Inflammatory macrophage treated with lipopolysaccharide for 1 hour (primary cell): ENCODE measurements around the gene WNT8A.
"Not testable (repeated sequence)": the region's sequence is repeated elsewhere in the genome, so short reads cannot be mapped to it uniquely, and the experiment has no call there.

Experiments used
- DNase-seq, 2 donors: peaks; one replicate each; pipeline ENCODE4 v3.0.0-alpha.2; 2020 to 2022

Gene WNT8A, protein sequence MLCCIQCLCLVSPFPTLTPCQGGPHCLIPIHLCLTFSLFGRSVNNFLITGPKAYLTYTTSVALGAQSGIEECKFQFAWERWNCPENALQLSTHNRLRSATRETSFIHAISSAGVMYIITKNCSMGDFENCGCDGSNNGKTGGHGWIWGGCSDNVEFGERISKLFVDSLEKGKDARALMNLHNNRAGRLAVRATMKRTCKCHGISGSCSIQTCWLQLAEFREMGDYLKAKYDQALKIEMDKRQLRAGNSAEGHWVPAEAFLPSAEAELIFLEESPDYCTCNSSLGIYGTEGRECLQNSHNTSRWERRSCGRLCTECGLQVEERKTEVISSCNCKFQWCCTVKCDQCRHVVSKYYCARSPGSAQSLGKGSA

GRCh38 chr5:138083702-138084101, at the start of gene WNT8A:
Gene WNT8A (plus strand): TSS chr5:138084033. CDS start chr5:138084128, 95 bp downstream.
- no peak for DNase-seq

DNA sequence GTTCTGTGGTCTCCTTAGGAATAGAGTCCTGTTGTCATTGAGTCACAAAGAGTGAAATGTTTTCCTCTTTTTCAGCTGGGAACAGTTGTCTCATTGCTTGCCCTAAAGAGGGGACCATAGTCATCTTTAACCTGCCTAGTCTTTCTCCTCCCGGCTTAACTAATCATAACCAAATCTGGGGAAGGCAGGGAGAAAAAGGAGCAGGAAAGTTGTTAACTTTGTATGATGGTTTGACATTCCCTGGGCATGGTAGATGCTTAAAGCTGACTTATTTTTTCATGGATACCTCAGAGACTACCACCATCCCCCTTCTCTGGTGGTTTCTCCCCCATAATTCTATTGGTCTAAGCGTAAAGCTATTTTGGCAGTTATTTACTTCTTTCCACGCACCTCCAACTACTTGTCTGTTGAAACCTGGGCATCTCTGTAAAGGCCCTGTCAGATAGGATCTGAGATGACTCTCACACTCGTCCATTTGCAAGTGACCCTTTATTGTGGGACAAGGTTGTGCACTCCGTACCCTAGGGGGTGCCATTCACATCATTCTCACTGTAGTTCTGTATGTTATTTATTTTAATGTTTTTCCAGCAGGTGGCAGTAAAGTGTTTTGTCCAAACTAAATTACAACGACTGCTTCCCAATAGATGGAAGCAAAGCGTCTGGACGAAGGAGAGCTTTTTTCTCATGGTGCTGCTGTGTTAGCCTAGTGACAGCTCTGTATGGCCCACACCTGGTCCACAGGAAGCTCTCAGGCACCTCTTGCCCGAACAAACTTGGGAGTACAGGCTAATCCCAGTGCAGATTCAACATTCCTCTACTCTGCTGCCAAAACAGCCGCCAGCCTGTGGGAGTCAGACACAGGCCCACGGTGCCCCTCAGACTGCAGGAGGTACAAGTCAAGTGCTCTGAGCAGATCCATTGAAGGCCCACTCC, 48.0 kb upstream of the WNT8A start:
- peak; percentile 82 to 89 for DNase-seq

DNA sequence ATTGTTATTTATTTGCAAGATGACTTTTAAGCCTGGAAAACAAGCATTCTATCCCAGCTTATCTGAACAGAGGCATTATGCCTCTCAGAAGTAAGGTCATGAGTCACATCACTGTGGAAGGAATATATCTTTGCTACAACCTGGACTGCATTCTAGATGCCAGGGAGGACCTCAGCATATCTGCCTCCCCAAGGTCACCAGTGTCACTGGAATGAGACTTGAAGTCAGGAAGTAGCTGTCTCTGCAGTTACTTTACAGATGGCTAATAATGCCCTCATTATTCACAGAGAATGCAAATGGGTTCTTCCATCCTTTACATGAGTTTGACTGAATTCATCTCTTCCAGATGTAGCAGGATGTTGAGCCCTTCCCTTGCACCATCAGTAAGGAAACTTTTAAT, 46.6 kb upstream of the WNT8A start:
- DNase-seq, result no peak

GRCh38 chr5:138037907-138038633, 45.8 kb upstream of the WNT8A start:
- DNase-seq, result no peak

GRCh38 chr5:138038826-138039225, 45.0 kb upstream of the WNT8A start:
- no peak for DNase-seq

DNA sequence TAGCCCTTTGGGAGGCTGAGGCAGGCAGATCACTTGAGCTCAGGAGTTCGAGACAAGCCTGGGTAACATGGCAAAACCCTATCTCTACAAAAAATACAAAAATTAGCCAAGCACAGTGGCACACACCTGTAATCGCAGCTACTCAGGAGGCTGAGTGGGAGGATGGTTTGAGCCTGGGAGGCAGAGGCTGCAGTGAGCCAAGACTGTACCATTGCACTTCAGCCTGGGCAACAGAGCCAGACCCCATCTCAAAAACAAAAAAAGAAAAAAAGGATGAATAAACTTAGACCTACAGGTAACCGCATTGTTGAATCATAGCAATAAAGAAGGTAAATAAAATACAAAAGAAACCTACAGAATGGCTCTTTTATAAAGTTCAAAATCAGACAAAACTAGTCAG, 38.5 kb upstream of the WNT8A start:
- not testable (repeated sequence) for DNase-seq

- no peak for DNase-seq
Measured at GRCh38 chr5:138051441-138052296, 32.2 kb upstream of the WNT8A start.

GRCh38 chr5:138052718-138053117, 31.1 kb upstream of the WNT8A start:
- not testable (repeated sequence) for DNase-seq

DNA sequence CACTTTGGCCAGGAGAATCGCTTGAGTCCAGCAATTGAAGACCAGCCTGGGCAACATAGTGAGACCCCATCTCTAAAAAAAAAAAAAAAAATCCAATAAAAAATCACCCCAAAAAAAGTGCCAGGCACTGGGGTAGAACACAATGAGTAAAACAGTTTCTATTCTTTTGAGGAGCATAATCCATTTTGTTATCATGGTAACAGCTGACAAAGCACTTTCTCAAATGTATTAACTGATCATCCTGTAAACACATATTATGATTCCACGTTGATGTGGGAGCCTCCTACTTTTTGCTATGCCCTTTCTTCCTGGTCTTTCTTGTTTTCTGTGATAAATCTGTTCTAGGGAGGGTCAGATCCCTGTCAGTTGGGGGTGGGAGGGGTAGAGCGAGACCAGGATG, 30.3 kb upstream of the WNT8A start:
- no peak for DNase-seq

DNA sequence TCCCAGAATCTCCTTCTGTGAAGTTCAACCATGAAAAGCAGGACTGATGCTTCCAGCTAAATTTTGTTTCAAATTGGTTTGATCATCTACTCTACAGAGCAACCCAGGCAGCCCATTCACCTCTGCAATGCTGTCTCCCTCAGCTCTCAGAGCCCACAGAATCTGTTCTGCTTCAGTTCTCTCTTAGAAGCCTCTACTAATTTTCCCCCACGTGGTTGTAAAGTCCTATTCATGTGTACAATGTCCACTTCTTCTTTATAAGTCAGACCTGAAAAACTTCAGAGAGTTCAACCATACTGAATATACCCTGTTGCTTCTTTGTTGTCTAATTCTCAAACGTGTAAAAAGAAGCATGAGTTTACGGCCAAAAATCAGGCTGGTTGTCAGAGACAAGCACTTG, 29.6 kb upstream of the WNT8A start:
- DNase-seq, result no peak

- DNase-seq, result no peak
Measured at GRCh38 chr5:138054847-138055558, 28.8 kb upstream of the WNT8A start.

GRCh38 chr5:138064526-138064925, 19.3 kb upstream of the WNT8A start:
- no peak for DNase-seq

DNA sequence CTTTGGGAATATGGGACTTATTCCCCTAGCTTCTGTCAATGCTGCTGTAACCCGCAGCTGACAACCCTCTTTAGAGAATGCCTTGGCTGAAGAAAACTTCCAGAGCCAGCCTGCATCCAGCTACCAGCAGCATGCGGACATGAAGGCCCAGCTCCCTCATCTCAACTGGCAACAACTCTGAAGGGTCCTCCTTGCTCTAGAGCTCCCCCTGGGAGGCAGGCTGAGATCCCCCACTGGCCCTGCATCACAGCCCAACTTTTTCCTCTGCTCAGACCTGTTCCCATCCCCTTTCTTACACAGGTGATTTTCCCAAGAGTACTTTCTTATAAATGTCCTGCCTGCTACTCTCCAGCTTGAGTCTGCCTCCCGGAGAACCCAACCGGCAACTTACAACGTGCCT, 18.7 kb upstream of the WNT8A start:
- no peak for DNase-seq

DNA sequence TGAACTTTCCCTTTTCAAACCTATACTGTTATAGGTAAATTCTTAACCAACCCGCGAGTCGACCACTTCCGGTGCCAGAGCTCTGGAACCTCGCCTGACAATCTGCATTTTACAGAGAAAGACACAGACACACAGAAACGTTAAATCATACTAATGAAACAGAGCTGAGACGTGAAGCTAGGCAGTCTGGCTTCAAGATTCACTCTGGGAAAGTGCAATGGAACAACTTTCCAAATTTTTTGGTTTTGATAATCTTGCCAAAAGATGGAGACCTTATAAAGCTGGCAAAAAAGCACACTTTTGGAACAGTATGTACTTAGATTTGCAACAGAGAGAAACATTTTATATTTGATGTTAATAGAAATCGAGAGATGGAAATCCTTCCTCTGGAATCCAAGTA, 15.9 kb upstream of the WNT8A start:
- DNase-seq, result no peak

GRCh38 chr5:138068742-138069600, 14.9 kb upstream of the WNT8A start:
- peak; percentile 48 to 88 for DNase-seq

DNA sequence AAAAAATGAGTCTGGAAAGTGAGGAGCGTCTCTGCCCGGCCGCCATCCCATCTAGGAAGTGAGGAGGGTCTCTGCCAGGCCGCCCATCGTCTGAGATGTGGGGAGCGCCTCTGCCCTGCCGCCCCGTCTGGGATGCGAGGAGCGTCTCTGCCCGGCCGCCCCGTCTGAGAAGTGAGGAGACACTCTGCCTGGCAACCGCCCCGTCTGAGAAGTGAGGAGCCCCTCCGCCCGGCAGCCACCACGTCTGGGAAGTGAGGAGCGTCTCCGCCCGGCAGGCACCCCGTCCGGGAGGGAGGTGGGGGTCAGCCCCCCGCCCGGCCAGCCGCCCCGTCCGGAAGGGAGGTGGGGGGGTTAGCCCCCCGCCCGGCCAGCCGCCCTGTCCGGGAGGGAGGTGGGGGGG, 13.8 kb upstream of the WNT8A start:
- not testable (repeated sequence) for DNase-seq

- DNase-seq, result peak; percentile 18 to 85
Measured at GRCh38 chr5:138077064-138077696, 6.7 kb upstream of the WNT8A start.

- no peak for DNase-seq
Measured at GRCh38 chr5:138078006-138078643, 5.7 kb upstream of the WNT8A start.

DNA sequence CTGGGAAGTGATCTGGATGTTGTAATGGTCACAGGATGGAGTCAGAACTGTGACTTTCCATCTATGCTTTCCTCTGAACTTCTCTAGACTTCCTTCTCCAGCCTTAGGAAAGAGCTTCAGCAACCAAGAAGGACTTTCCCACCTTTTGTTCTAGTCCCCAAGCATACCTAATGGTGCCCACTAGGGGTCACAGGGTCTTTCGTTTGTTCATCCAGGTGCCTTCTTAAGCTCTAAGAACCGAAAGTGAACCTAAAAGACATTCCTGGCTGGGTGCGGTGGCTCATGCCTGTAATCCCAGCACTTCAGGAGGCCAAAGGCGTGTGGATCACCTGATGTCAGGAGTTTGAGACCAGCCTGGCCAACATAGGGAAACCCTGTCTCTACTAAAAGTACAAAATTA, 1.8 kb upstream of the WNT8A start:
- DNase-seq, result no peak

DNA sequence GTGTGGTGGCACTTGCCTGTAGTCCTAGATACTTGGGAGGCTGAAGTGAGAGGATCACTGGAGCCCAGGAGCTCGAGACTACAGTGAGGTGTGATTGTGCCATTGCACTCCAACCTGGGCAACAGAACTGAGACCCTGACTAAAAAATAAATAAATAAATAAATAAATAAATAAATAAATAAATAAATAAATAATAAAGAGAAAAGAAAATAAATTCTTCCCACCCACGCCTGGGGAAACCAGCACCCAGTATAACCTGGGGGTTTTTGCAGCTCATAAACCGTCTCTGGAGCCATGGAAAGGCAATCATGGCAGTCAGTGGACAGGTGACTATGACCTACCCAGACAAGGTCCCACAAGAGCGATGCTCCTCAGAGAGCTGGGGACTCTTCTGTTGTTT, 7.9 kb downstream of the WNT8A start:
- no peak for DNase-seq
